HG03108 (cell line): ENCODE results near the gene FAF1.
A peak's percentile ranks its signal among the peaks of the same experiment; 100 is the strongest.

Experiments used
- ATAC-seq: cut with Tn5 transposase; IDR thresholded peaks from one replicate; pipeline ENCODE4 v1.9.1; 2021; ENCODE audit warnings: moderate library complexity; ENCODE audit not compliant: unreplicated experiment

FAF1 gene

DNA sequence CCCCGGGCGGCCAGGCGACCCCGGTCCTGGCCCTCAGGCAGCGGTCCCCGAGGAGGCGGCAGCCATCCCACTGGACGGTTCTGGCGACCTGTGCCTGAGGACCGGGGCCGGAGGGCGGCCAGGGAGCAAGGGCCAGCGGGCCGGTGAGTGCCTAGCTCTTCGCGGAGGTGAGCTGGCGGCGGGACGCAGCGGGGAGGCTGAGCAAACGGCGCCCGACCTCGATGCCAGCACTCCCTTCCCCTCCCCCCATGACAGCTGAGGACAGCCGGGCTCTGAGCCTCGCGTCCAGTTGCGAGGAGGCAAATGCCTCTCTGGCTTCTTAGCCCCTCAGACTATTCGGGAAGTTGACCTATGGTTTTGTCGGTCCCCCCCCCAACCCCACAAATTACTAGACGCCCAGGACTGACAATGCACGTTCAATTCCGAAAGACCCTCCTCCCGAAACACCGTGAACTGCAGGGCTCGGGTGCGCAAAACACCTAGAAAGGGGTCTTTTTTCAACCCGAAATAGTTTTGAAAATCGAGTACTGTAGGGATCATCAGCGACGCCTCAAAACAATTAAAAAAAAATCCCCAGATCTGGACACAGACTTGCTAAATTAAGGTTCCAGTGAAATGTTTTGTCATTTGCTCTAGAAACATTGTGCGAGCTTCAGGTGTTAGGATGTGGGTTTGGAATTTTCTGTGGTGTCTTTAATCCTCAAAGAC lies 18.2 kb upstream of the FAF1 start:
- peak; percentile 26 for ATAC-seq

DNA sequence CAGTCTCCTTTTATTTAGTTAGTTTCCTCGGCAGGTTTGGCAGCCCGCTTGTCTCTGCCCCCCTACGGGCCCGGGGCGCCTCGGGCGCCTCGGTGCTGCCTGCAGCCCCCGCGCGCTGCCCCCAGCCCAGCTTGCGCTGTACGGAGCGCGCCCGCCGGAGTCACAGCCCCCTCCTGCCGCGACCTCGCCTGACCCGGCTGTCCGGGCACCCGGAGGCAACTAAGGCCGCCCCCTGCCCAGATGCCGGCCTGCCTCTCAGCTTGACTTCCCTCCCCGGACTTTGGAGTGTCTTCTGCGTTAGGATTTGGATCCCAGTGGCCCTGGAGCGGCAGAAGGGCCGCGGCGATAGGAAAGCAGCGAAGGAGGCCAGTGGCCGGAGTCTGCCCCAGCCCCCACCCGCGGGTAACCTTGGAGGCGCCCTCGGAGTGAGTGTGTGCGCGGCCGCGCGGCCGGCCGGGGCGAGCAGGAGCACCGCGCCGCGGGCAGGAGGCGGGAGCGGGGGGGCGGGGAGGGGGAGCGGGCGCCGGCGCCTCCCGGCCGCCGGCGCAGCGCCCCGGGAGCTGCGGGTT lies 17.6 kb upstream of the FAF1 start:
- ATAC-seq: peak; percentile 45

DNA sequence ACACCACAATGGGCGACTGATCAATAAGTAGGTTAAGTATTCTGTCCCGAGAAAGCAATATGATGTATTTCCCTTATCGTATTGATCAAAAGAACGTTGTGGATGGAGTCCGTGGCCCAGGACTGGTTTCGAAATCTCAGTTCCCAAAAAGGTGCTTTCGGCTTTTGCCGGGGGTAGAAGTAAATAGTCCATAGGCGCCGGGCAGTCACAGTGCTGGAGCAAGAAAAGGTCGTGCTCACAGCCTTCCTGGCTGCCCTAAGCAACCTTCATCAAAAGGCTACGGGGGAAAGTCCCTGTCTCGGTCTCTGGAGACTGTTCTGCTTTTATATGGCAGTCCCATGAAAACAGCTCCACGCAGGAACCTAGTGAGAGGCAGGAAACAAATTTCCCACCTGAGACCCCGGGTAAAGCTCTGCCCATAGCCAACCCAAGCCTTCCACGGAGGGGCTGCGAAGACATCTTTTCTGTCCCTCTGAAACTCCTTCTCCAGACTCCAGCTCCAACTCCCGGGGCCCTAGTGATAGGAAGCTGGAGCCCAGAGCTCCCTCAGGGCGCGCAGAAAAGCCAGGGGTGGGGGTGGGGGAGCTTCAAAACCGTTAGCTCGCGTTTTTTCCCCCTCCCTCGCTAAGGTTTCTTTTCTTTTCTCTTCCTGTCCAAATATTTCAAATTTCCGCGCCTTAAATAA lies 17.0 kb upstream of the FAF1 start:
- ATAC-seq: peak; percentile 55

DNA sequence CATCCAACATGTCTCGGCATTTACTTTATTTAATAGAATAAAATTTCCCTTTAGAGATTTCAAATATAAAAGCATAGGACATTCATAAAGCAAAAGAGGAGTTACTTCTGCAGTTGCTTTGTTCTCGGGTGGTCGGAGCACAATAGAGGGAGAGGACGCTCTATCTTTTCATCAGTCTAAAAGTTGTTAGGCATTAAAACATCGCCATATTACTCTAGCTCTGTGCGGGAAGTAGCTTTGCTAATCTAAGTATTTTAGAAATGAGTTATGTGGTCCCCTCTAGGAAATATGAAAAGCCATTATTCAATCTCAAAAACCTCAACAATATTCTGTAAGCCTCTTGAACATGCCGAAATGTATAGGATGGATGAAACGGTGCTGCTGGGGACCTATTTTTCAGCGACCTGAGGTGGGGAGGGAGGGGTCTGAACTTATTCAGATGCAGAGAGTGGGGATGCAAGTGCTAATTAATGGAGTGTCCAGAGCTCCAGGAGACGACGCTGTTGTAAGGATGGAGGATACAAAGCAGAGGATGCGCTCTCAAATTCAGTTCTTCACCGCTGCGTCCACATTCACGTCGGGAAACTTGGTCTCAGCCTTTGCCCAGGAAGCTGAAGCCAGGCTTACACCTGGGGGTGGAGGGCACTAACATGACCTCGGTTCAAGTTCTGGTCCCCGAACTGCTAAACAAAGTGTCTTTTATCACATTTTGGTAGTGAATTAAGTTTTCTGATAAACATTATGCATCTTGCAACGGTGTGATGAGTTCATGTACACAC lies 16.2 kb upstream of the FAF1 start:
- no peak for ATAC-seq

DNA sequence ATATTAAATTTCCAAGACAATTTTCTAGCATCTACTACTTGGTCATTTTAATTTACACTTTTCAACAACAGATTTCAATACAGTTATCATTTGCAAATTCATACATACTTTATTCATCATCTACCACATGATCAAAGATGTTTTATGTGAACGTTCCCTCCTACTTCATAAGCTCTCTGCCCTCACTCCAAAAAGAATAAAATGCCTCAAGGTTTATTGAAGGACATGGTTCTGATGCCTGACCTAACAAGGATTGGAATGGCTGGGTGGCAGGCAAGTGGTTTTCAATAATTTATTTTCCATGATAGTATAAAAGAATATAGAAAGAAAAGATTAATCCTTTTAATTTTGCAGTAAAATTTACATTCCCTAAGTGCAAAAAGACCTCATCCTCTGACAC lies 15.4 kb upstream of the FAF1 start:
- no peak for ATAC-seq

DNA sequence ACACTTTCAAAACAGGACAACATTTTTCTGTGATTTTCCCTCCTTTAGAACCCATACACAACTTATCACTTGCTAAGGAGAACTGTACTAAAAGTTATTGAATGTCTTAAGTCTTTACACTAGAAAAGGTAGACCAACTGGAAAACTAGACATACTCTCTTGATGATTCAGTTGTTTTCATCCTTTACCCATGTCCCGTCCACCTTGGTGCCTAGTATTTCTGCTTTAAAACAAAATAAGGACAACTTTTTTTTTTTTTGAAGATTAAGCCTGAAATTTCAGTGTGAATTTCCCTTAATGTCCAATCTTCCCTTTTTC lies 14.5 kb upstream of the FAF1 start:
- no peak for ATAC-seq

DNA sequence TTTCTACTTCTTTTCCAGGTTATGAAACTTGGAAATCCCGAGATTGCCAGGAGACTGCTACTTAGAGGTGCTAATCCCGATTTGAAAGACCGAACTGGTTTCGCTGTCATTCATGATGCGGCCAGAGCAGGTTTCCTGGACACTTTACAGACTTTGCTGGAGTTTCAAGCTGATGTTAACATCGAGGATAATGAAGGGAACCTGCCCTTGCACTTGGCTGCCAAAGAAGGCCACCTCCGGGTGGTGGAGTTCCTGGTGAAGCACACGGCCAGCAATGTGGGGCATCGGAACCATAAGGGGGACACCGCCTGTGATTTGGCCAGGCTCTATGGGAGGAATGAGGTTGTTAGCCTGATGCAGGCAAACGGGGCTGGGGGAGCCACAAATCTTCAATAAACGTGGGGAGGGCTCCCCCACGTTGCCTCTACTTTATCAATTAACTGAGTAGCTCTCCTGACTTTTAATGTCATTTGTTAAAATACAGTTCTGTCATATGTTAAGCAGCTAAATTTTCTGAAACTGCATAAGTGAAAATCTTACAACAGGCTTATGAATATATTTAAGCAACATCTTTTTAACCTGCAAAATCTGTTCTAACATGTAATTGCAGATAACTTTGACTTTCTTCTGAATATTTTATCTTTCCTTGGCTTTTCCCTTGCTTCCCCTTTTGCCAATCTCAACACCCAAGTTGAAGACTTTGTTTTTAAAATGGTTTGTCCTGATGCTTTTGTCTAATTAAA lies 14.0 kb upstream of the FAF1 start:
- no peak for ATAC-seq

DNA sequence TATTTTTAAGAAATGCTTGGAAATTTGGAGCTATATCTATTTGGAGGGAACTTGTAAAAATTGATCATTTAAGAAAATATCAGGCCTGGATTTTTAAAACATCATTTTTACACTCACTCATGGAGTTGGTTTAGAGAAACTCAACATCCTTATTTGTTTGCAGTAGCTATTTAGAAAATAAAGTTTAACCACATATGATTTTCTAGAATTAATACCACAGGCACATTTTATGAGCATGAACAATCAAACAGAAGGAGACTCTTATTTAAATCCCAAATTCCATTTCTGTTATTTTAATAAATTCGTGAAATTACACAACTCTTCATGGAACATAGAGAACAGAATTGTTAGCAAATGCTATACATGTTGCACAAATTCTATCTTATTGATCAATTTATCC lies 13.2 kb upstream of the FAF1 start:
- ATAC-seq: no peak

DNA sequence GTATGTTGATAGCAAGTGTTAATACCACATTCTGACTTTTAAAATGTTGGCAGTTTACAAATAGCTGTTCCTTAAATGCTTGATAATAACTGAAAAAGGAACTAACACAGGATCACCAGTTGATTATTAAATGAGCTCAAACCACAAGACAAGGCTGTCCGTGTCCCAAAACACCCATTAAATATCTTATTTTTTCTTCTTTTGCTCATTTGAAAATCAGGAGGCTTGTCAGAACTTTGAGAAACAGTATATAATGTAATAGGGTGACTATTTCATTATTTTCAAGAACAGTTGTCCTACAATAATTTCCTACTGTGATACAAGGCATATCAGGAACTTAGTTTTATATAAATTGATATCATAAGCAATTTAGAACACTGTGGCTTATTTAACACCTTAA lies 12.7 kb upstream of the FAF1 start:
- no peak for ATAC-seq

DNA sequence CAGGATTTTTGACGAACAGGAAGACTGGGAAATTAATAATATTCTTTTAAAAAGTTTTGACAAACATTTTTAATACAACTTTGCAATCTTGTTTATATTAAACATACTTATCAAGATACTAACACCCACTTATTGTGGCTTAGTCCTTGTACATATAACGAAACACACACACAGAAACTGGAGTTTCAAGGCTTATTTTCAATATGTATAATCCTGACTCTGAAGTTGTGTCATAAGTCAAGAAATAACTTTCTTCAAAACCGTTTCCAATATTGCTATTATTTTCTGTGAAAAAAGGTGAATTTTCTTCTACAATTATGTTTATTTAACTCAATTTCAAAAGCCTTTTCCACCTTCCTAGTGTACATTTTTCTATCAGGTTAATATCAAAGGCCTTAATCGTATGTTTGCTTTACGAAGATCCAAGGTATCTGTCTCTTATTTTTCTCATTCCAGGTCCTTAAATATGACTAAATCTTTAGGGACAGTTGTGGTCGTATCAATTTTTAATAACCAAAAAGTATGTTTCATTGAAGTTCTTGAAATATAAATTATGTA lies 11.8 kb upstream of the FAF1 start:
- ATAC-seq: no peak

DNA sequence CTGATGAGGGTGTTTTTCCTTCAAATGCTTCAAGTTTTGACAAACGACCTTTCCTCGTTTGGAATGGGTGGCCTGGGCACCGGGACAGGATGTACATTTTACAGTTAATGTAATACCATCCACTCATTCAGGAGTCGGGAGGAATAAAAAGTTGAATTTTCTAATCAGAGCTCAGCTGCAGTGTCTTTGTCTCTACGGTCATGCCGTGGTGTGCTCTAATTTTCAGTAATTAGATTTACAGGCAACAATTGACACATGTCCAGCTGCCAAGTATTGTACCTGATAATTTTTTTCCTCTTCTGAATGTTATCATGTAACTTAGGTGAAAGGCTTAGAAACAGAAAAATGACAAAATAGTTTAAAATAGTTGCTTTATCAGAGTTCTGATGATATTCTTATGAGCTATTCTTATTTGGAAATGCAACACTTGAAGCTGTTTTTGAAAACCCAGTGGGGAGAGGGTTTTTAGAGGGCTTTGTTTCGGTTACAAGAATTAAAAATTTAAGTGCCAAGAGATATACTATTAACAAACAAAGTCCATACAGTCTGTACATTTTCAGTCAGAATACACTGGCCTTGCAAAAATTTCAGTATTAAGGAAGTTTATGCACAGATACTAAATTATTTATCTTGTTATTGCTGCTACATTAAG lies 11.0 kb upstream of the FAF1 start:
- ATAC-seq: no peak

DNA sequence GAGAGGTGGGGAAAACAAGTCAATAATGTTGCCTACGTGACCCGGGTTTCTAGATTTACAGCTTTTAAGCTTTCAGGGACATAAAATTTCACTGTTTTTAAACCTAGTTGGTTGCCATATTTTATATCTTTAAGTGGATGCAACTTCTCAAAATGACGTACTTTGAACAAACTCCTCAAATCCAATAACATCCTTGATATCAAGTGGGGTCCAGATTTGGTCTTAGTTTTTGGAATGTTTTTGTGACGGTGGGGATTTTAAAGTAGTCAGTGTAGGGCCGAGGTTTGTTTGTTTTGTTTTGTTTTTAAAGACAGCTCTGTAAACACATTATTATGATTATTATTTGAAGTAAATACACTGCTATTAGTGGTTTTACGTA lies 10.4 kb upstream of the FAF1 start:
- ATAC-seq: no peak

DNA sequence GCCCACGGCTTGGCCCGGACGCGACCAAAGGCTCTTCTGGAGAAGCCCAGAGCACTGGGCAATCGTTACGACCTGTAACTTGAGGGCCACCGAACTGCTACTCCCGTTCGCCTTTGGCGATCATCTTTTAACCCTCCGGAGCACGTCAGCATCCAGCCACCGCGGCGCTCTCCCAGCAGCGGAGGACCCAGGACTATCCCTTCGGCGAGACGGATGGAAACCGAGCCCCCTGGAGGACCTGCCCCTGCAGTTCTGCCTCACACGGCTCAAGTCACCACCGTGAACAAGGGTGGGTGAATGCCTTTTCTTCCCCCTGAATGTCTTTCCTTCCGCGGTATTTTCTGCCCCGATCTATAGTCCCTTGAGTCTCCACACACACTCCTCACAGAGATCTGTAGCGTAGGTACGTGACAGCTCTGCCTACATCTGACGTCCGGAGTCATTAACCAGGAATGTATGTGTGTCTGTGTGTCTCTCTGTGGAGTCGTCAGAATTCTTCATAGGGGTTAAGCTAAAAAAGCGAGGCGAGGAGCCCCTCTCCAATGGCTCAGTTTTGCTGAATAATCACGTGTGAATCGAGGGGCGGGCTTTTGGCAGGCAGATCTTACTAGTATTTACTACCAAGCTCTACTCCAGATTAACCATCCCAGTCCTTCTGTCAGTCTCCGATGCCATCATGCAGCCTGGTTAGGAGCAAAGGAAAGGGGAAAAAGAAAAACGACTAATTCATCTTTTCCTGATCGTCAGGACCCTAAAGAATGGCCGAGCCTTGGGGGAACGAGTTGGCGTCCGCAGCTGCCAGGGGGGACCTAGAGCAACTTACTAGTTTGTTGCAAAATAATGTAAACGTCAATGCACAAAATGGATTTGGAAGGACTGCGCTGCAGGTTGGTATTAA lies 9.8 kb upstream of the FAF1 start, which contains the start of gene CDKN2C:
Gene CDKN2C, plus strand, starts transcription at position 635 of the 898 bp plus-strand sequence. Its CDS starts 124 bp downstream, at position 759.
- ATAC-seq: peak; percentile 29

DNA sequence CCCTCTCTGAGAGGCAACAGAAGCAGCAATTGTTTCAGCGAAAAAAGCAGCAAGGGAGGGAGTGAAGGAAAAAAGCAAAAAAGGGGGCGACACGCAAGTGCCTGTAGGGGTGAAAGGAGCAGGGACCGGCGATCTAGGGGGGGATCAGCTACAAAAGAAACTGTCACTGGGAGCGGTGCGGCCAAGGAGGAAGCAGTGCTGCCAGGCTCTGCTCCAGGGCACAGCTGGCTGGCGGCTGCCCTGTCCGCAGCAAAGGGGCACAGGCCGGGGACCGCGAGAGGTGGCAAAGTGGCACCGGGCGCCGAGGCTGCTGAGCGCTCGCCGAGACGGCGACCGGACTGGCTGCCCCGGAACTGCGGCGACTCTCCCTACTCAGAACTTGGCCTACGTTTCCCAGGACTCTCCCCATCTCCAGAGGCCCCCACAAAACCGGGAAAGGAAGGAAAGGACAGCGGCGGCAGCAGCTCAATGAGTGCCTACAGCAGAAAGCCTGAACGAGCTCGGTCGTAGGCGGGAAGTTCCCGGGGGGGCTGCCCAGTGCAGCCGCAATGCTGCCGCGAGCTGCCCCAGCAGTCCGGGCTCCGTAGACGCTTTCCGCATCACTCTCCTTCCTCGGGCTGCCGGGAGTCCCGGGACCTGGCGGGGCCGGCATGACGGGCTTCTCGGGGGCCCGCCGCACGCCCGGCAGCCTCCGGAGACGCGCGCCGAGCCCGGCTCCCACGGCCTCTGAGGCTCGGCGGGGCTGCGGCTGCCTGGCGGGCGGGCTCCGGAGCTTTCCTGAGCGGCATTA lies 8.9 kb upstream of the FAF1 start:
- peak; percentile 13 for ATAC-seq

DNA sequence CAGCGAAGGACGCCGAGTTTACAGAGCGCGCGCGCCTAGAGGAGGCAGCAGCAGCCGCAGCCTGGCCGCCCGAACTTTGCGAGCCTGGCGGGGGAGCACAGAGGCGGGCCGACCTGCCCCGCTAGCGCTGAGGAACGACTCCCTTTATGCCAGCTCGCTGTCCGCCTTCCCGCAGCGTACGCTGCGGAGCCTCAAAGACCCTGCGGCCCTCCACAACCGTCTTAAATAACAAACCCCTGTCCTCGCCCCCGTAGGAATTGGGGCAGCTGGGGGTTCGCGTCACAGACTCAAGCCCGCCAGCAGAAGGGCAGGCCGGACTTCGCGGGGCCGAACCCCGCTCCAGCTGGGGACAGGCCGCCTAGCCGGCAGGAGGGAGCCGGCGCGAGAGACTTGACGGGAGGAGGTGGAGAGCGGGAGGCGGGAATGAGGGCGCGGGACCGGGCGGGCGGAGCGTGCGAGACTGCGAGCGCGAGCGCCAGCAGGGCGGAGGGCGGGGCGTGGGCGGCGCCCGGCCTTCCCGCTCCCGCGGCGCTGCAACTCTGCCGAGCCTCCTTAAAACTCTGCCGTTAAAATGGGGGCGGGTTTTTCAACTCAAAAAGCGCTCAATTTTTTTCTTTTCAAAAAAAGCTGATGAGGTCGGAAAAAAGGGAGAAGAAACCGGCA lies 8.2 kb upstream of the FAF1 start:
- peak; percentile 53 for ATAC-seq

DNA sequence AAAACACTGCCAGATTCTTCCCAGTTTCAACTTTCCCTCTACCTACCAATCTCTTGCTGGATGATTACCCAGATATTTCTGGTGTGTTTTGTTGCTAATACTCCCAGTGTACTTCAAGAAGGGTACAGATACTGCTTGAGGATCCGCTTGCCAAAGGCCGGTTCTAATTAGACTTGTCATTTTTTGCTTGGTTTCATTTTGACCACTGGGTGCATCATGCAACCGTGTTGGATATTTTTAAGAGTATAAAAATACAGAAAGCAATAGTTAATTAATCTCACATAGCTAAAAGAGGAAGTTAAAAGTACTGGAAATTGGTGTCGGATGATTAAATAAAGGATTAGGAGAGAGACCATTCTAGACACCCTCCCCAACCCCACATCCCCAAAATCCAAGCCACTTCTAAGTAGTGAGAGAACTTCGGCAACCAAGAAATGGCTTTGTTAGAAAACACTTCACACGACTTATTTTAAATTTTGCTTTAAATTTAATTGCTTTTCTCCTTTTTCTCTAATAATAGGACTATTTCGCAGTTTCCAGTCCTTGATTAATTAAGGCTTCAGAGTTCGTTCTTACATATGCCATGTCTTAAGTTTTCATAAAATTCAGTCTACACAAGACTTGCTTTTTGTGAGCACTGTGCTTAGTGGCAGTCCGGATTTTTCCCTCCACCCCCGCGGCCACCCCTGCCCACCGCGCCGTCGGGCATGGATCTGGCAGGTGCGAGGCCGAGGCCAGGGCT lies 7.5 kb upstream of the FAF1 start:
- no peak for ATAC-seq

DNA sequence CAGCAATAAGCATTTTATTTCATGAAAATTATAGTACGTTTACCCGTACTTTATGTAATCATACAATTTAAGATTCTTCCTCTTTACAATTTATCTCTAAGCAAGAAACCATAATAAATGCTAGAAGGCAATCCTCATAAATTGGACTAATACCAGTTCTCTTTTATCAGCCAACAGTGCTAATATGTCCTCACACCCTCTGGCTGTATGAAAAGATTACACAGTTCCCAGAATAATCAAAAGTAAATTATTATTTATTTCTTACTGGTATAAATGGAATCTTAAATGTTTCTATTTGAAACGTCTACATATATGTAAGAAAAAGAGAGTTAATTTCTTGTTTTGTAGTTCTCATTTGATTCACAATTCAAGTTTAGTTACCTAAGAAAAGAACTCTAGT lies 6.9 kb upstream of the FAF1 start:
- ATAC-seq: no peak
